Measurements from ENCODE around the gene SLC22A13.
"Not testable (repeated sequence)": the region's sequence is repeated elsewhere in the genome, so short reads cannot be mapped to it uniquely, and the experiment has no call there.

The SLC22A13 gene, protein sequence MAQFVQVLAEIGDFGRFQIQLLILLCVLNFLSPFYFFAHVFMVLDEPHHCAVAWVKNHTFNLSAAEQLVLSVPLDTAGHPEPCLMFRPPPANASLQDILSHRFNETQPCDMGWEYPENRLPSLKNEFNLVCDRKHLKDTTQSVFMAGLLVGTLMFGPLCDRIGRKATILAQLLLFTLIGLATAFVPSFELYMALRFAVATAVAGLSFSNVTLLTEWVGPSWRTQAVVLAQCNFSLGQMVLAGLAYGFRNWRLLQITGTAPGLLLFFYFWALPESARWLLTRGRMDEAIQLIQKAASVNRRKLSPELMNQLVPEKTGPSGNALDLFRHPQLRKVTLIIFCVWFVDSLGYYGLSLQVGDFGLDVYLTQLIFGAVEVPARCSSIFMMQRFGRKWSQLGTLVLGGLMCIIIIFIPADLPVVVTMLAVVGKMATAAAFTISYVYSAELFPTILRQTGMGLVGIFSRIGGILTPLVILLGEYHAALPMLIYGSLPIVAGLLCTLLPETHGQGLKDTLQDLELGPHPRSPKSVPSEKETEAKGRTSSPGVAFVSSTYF

DNA sequence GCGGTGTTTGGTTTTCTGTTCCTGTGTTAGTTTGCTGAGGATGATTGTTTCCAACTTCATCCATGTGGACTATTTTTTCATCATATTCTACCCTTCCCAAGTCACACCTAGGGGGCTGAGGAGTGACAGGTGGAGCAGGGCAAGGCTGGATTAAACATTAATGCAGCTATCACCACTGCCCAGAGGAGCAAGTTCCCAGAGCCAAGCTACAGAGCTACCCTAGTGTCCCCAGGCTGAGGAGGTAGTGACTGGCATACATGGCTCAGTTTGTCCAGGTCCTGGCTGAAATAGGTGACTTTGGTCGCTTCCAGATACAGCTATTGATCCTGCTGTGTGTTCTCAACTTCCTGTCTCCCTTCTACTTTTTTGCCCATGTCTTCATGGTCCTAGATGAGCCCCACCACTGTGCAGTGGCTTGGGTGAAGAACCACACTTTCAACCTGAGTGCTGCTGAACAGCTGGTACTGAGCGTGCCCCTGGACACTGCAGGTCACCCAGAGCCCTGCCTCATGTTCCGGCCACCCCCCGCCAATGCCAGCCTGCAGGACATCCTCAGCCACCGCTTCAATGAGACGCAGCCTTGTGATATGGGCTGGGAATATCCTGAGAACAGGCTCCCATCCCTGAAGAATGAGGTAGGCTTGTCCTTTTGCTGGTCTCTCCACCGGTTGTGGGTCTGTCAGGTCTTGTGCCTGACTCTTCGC is at the start of gene SLC22A13:
Gene SLC22A13, plus strand, starts transcription at position 209 of the 704 bp plus-strand sequence. Its CDS starts 49 bp downstream, at position 258.
- DNase-seq = no peak

DNA sequence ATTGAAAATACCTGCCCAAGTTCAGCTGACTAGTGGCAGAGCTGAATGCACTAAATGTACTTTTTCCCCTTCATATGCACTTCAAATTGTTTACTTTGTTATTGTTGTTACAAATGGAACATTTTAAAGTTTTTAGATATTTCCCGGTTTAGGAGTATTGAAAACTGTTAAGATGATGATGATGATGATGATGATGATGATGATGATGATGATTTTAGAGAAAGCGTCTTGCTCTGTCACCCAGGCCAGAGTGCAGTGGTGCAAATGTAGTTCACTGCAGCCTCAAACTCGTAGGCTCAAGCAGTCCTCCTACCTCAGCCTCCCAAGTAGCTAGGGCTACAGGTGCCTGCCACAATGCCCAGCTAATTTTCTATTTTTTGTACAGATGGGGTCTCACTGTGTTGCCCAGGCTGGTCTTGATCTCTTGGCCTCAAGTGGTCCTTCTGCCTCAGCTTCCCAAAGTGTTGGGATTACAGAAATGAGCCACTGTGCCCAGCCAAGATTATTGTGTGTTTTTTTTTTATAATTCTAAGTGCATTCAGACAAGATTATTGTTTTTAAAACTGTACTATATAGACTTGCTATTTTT is 45.9 kb upstream of the SLC22A13 start:
- no peak for DNase-seq

DNA sequence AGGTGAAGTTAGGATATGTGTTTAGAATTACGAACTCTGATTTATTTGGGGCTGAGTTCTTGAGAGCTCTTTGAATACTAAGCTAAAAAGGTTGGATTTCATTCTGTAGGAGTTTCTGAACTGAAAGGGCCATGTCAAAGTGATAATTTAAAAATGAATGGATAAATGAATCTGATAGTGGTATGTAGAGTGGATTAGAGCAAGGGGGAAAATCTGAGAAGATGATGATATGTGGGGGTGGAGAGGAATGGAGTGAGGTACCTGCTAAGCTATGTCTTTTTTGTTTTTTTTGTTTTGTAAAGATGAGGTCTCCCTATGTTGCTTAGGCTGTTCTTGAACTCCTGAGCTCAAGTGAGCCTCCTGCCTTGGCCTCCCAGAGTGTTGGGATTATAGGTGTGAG is 44.6 kb upstream of the SLC22A13 start:
- no peak for DNase-seq

DNA sequence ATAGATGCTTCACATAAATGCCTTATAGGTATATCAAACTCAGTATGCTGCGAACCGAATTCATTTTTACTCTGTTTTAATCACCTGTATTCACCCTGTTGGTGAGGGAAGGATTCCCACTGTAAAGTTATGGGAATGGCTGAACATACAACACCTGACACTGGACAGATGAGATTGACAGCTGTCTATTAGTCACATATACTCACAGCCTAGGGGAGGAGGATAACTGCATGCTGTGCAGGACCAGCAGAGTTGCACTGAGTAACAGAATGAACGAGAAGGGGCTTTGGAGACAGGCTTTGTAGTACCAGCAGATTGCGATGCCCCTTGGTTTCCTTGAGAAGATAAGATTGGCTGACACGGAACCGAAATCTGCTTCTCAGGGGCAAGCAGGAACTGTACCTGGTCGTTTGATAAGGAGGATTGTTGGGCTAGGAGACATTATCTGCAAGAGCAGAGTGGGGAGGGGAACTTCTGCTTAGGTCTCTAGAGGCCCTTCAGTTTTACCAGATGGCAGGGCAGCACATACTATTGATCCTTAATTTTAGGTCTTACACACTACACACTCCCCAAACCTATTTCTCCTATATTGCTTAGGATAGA is 43.5 kb upstream of the SLC22A13 start:
- DNase-seq = no peak

DNA sequence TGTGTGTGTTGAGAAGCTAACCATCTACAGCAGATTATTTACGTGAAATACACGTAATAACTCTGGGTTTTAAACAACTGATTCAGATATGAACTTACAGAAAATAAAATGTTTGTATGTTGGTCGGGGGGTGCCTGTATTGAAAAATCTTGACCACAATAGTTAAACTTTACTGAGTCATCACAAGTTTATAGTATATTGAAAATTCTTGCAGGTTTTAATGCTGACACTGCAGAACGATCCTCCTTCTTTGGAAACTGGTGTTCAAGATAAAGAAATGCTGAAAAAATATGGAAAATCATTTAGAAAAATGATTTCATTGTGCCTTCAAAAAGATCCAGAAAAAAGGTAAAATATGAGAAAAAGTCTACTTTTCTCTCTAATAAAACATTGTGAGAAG is 41.3 kb upstream of the SLC22A13 start:
- DNase-seq = no peak

DNA sequence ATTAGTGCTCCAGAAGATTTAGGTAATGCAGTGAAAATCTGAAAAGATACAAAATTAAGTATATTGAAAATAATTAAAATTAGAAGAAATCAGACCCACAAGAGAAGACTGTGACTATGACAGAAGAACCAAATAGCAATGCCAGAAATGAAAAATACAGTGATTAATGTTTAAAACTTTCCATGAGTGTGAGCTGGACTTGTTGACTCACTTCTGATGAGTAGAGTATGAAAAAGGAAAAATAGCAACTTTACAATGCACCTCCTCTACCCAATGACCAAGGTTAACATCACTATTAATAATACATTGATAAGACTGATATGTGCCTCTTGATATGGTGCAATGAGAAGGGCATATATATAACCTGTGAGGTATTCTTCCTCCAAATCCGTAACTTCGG is 39.3 kb upstream of the SLC22A13 start:
- no peak for DNase-seq

DNA sequence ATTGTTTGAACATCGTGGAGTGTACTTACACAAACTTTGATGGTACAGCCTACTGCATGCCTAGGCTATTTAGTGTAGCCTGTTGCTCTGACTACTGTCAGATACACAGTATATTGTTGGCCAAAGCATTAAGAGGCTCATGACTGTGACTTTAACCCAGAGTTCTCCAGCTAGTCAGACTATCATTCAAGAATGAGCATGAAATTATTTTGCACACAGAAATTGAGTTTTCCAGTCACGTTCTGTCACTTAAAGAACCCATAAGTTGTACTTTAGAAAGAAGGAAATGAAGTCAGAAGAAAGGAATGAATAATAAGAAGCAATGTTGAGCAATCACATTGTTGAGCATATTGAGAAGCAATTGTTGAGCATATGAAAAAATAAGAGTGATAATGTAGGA is 37.6 kb upstream of the SLC22A13 start:
- no peak for DNase-seq

DNA sequence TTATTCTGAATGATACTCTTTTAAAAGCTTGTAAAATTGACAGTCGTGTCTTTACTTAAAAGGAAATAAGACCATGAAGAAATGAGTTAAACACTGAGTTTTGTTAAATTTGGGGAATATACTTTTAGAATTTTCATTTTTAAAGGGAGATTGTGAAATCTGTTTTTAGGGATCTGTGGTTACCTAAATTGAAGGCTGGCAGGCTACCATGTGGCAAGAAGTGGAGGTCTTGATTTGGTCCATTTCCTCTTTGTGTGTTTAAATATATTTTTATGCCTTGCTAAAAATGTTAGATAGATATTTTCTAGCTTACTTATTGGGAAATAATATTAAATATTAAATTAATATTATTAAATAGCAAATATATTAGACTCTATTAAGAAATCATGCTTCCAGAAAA is 36.6 kb upstream of the SLC22A13 start:
- no peak for DNase-seq

DNA sequence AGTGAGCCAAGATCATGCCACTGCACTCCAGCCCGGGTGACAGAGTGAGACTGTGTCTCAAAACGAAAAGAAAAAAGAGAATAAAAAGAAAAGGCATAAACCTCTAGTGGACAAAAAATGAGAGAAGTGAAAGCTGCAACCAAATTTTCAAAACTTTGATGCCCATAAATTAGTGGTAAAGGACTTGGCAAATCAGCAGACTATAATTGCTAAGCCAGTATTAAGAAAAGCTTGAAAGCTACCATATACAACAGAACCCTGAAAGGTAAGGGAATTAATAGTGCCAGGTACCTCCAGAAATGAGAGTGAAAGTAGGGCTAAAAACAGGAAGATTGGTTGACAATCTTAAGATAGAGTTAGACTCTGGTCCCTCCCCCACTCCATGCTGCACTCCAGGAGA is 32.9 kb upstream of the SLC22A13 start:
- DNase-seq = no peak

DNA sequence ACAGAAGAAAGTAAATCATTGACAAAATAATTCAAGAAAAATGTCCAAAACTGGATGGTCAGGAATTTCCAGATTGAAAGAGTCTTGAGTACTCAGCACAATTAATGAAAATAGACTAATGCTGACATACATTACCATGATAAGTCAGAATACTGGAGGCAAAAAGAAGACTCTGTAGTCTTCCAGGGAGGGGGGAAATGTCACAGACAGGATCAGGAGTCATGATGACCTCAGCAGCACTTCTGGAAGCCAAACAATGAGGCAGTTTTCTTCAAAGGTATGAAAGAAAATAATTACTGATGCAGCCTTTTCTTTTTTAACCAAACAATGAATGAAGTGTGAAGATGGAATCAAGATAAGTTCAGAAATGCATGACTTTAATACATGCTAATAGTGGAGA is 30.1 kb upstream of the SLC22A13 start:
- DNase-seq = no peak

DNA sequence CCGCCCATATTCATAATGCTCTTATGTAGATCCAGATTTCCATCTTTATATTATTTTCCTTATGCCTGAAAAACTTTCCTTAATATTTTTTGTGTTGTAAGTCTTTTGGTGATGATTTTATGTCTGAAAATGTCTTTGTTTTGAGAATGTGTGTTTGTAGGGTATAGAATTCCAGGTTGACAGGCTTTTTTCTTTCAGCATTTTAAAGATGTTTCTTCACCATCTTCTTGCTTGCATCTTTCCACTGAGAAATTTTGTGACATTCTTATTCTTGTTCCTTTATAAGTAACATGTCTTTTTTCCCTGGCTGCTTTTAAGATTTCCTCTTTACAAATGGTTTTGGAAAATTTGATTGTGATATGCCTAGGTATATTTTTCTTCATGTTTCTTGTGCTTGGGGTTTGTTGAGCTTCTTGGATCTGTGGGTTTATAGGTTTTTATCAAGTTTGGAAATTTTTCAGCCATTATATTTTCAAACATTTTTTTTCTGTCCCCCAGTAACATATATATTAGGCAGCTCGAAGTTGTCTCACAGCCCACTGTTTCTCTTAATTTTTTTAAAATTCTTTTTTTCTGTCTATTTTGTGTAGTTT is 27.1 kb upstream of the SLC22A13 start:
- DNase-seq = no peak

DNA sequence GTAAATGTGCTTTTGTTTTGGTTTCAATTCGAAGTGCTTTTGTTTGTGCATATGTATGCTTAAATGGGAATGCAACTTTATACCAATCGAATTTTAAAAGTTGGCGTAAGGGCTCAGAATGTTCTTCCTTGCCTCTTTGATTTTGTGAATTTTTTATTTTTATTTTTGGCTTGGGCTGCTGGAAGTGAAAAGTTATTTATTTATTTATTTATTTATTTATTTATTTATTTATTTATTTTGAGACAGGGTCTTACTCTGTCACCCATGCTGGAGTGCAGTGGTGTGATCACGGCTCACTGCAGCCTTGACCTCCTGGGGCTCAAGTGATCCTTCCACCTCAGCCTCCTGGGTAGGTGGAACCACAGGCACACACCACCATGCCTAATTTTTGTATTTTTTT is 22.8 kb upstream of the SLC22A13 start:
- DNase-seq = not testable (repeated sequence)

DNA sequence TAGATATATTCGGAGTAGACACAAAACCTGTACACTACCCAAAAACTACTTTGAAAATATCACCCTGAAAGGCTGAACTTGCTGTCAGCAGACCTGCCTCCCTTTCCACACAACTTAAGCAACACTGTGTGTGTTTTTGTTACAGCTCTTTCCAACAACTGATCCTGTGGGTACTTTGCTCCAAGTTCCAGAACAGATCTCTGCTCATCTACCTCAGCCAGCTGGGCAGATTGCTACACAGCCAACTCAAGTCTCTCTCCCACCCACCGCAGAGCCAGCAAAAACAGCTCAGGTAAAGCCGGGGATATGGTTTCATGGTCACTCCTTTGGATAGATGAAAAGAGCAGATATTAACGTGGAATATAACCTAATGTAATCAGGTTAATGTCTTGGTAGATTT is 19.7 kb upstream of the SLC22A13 start:
- no peak for DNase-seq

DNA sequence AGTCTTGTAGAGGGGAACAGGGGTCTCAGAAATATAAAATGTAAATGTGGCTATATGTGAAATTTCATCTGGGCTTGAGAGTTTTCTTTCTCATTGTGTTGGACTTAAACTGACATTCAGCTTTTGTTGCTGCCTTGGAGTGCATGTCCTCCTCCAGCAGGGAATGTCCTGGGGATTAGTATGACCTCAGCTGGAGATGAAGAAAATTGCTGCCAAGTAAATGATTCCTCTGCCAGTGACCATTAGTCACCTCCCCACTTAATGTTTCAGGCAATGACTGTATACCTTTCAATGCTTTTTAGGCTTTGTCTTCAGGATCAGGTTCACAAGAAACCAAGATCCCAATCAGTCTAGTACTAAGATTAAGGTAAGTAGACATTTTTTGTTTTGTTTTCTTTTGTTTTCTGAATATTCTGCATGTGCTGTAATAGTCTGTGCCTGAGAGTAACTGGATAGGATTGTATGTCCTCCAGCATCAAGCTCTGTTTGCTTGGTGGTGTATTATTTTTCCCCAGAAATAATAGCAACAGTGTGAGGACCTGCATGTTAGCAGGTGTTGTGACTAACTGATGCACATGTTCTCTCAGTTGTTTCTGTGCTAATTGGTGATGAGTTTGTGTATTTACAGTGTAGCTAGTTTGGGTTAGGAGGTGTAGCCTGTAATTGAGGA is 18.1 kb upstream of the SLC22A13 start:
- DNase-seq = no peak

DNA sequence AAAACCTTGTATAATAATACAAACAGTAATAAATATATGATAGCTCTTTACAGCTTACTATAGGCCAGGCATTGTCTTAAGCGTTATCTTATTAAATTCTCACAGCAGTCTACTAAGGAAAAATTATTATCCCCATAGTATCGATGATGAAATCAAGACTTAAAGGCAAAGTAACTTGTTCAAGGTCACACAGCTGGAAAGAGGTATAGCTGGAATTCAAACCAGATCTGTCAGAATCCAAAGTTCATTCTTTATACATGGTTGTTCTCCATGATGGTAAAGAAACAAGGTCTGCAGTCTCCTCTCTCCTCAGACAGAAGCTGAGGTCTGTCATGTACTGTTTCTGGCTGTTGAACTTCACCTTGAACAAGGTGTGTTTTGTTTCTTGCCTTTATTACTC is 15.4 kb upstream of the SLC22A13 start:
- DNase-seq = no peak

DNA sequence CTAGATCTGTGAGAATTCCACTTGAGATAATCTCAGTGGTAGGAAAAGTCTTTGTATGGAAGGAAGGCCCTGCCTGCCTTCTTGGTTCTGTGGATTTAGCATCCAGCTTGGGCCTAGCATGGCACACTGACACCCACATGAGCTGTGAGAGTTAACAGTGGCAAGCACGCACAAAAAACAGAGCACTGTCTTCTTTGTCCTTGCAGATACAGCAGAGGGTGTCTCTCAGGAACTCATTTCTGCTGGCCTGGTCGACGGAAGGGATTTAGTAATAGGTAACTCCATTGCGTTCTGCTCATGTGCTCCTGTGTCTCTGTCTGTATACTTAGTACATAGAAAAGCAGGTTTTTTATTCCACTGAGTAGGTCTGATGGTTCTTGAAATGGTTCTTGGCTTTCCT is 14.4 kb upstream of the SLC22A13 start:
- no peak for DNase-seq

DNA sequence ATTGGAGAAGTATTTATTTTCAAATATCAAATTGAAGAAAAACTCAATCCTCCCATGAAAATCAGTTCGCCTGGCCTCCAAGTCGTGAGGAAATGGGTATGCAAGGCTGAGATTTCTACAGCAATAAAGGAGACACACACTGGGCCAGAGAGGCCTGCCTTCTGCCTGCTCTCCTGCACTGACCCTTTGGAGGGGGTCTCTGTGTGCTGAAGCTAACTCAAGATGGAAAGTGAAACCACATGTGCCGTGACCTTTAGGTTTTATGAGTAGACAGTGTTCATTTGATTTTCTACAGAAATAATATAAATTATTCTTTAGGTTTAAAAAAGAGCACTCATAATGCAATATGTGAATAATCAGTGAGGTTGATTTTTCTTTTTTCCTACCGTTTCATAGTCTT is 11.9 kb upstream of the SLC22A13 start:
- no peak for DNase-seq

DNA sequence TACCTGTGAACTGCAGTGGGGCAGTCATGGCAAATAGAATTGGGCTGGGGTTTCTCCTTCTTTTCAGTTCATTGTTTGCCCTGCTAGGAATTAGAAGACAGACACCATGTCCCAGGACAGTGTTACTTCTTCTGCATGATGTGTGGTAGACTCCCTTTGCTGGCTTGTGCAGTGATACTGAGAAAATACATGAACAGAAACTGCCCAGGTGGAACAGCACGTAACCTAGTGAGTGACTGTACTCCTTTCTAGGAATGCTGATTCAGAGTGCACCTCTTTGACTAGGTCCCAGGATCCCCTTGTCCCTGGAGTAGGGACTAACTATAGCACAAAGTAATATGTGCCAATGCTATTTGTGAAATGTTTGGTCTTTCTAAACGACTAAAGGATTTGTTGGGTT is 10.7 kb upstream of the SLC22A13 start:
- DNase-seq = no peak

DNA sequence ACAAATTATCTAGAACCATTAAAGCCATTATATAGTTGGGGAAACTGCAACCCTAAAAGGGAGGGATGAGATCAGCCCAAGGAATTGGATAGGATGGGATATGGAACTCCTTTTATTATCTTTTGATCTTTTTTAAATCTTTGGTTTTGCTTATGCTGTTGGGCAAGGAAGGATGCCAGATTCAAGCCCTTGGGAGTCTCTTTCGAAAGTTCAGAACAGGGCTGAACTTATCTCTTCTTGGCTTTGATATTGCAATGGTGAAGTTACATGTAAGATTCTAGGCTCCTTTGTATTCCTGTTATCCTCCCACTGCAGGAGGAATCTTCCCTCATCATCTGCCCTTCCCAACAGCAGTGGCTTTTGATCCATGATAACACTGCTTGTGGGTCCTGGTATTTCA is 10.0 kb upstream of the SLC22A13 start:
- DNase-seq = no peak

DNA sequence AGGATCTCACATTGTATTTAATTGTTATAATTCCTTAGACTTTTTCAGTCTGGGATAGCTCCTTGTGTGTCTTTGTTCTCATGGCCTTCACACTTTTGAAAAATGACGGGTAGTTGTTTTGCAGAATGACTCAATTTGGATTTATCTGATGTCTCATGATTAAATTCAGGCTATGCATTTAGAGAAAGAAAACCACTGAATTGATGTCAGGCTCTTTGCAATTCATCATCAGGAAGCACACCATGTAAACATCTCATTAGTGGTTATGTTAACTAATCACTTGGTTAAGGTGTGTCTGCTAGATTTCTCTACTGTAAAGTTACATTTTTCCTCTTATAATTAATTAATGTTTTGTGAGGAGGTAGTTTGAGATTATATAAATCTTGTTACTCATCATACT is 8.0 kb upstream of the SLC22A13 start:
- DNase-seq = no peak

DNA sequence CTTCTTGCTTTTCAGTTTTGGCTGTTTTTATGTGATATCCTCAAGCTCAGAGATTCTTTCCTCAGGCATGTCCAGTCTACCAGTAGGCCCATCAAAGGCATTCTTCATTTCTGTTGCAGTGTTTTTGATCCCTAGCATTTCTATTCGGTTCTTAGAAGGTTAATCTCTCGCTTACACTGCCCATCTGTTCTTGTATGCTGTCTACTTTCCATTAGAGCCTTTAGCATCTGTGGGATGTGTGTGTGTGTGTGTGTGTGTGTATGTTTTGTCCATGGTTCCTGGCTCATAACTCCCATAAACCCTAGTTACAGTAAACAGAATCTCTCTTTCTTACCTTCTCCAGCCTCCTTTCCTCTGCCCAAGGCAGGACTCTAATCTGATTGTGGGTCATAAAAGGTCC is 5.1 kb upstream of the SLC22A13 start:
- DNase-seq = no peak

DNA sequence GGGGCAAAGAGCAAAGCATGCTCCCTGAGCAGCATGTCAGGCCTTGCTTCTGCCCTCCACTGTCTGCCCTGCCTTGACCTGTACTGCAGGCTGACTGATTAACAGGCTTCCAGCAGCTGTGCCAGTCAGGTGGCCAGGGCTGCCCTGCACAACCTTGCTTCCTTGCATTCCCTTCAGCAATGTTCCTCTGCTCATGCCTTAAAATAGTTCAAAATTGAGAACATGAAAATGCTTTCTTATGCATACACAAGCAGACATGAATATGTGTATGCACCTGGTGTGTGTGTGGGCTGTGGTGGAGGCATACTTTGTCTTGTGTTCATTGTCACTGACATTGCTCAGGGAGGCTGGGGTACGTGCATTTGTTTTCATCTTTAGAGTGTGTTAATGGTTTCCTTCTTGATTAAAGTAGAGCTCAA is 1.2 kb upstream of the SLC22A13 start:
- DNase-seq = no peak

Measured in GDM1 (cell line).